Liver (tissue), 3 donors: ENCODE data around the gene NSG1.

Source experiments
- CTCF ChIP-seq: fragments of 150-350 bp; IDR thresholded peaks from 2 replicates; pipeline ENCODE4 v1.5.1; 2017; ENCODE audit warnings: improper control_type of control experiment, low read depth, low read length; ENCODE audit not compliant: missing input control
- GABPA ChIP-seq, 2 donors: IDR thresholded peaks in 1 of 2; conservative IDR thresholded peaks in 1 of 2; 2 replicates each; pipeline ENCODE4 v1.6.1; 2016; ENCODE audit warnings: antibody characterized with exemption in 2 of 2, mild to moderate bottlenecking in 1 of 2, moderate library complexity in 1 of 2
- MAX ChIP-seq: IDR thresholded peaks from 2 replicates; pipeline ENCODE4 v1.6.1; 2016; ENCODE audit warnings: antibody characterized with exemption
- RAD21 ChIP-seq, 2 donors: IDR thresholded peaks; 2 replicates each; pipeline ENCODE4 v1.6.1; 2016; ENCODE audit warnings: antibody characterized with exemption in 2 of 2, mild to moderate bottlenecking in 2 of 2
- RXRA ChIP-seq, 2 donors: IDR thresholded peaks; 2 replicates each; pipeline ENCODE4 v1.6.1; 2017 to 2018; ENCODE audit warnings: antibody characterized with exemption in 2 of 2, mild to moderate bottlenecking in 1 of 2
- SP1 ChIP-seq: IDR thresholded peaks from 2 replicates; pipeline ENCODE4 v1.6.1; 2018; ENCODE audit warnings: antibody characterized with exemption, mild to moderate bottlenecking
- TAF1 ChIP-seq: conservative IDR thresholded peaks from 2 replicates; pipeline ENCODE4 v1.6.1; 2016; ENCODE audit warnings: antibody characterized with exemption, mild to moderate bottlenecking
- TF ChIP-seq, protein P1 (sequence below): IDR thresholded peaks from 2 replicates; pipeline ENCODE4 v1.6.1; 2016; ENCODE audit warnings: antibody characterized with exemption, mild to moderate bottlenecking
- donor health status: healthy.
- donor health status: healthy.

GRCh38 chr4:4421356-4421755, 34.5 kb downstream of the NSG1 start:
- TF ChIP-seq, protein P1, sequence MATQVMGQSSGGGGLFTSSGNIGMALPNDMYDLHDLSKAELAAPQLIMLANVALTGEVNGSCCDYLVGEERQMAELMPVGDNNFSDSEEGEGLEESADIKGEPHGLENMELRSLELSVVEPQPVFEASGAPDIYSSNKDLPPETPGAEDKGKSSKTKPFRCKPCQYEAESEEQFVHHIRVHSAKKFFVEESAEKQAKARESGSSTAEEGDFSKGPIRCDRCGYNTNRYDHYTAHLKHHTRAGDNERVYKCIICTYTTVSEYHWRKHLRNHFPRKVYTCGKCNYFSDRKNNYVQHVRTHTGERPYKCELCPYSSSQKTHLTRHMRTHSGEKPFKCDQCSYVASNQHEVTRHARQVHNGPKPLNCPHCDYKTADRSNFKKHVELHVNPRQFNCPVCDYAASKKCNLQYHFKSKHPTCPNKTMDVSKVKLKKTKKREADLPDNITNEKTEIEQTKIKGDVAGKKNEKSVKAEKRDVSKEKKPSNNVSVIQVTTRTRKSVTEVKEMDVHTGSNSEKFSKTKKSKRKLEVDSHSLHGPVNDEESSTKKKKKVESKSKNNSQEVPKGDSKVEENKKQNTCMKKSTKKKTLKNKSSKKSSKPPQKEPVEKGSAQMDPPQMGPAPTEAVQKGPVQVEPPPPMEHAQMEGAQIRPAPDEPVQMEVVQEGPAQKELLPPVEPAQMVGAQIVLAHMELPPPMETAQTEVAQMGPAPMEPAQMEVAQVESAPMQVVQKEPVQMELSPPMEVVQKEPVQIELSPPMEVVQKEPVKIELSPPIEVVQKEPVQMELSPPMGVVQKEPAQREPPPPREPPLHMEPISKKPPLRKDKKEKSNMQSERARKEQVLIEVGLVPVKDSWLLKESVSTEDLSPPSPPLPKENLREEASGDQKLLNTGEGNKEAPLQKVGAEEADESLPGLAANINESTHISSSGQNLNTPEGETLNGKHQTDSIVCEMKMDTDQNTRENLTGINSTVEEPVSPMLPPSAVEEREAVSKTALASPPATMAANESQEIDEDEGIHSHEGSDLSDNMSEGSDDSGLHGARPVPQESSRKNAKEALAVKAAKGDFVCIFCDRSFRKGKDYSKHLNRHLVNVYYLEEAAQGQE, result no peak
- TF ChIP-seq CTCF, result no peak
- TF ChIP-seq GABPA (IDR thresholded peaks at IDR 0.05 in 1 of 2, conservative IDR thresholded peaks at IDR 0.05 in 1 of 2), result no peak
- no peak for TF ChIP-seq RAD21 (IDR thresholded peaks at IDR 0.05)
- TF ChIP-seq TAF1, result no peak
- no peak for TF ChIP-seq SP1
- no peak for TF ChIP-seq MAX
- no peak for TF ChIP-seq RXRA (IDR thresholded peaks at IDR 0.05)
